Measurements from ENCODE around the gene TMEM179B. TPM values are rescaled to one million over a fixed set of nuclear protein-coding genes. Genes with fewer than 3 reads are reported as not detected.
A peak's percentile ranks its signal among the peaks of the same experiment; 100 is the strongest.

The TMEM179B gene
- total and polyA plus RNA-seq, 5 donors from 2014 or later: 26.3 to 172 (median 151) TPM

DNA sequence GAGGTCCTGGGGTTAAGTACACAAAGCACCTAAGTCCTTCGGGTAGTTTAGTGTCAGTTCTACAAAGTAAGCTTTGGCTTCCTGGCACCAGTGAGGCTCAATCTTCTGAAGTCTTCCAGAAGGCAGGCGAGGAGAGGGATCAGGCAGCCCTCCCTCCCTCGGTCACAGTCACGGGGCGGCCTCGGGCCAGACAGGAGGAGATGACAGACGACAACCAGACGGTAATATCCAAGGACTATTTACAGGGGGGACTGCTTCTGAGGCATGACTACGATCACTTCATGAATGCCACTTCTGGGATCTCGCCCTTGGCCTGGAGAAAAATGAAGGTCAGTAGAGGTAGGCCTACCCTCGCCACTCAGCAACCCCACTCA lies 5.0 kb downstream of the TMEM179B start:
- Histone ChIP-seq H3K9me3 (ENCODE audit: control insufficient read depth in 2 of 2, low read length in 2 of 2) (no peaks in the 10 kb centered on the region), H3K27me3 (ENCODE audit: control insufficient read depth, insufficient read depth, low read length) (no peaks in the 10 kb centered on the region), H3K4me3 (ENCODE audit: low read depth, low read length) (peak overlapping the region; percentile 70), H3K36me3 (ENCODE audit: control insufficient read depth, insufficient read depth, low read length) (peaks cover 58% of the 10 kb centered on the region), H3K27ac (ENCODE audit: insufficient read depth, low read length, poor library complexity, severe bottlenecking) (peak overlapping the region; percentile 80), H3K4me1 (ENCODE audit: control insufficient read depth, insufficient read depth, low read length, poor library complexity, severe bottlenecking) (peaks cover 43% of the 10 kb centered on the region)
- Mint-ChIP-seq H3K9me3 (no peaks in the 10 kb centered on the region), H3K4me3 (peak overlapping the region; percentile 90 to 97 (median 96)), H3K27me3 (no peaks in the 10 kb centered on the region), H3K4me1 (peaks cover 5 to 60% (median 40%) of the 10 kb centered on the region in 4 donors), H3K27ac (peak overlapping the region; percentile 86 to 98 (median 94)), H3K36me3 (peaks cover 28% of the 10 kb centered on the region)
- DNase-seq: peak in 1 of 3 donors; percentile 30
- ATAC-seq (ENCODE audit: low read depth in 2 of 2): no peak

DNA sequence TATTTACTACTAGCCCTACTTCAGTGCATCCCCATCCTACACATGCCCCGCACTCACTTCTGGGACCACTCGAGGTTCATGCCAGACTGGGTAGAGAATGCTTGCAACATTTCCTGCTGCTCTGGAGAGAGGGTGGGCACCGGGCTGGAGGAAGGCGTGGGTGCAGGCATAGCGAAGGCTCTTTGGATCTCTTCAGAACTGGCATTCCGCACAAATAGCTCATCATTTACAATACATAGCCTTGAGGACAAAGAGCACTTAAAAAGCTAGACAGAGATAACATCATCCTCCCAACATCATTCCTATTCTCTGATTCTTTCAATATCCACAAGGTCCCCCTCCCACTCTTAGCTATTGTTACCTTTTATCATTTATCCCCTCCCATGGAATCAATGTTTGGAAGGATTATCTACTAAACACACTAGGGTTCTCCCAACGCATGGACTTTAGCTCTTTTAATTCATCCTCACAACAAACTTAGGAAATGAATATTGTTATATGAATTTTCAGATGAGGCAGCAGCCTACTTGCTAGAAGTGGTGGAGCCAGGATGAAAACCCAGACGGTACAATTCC lies 7.1 kb downstream of the TMEM179B start:
- Mint-ChIP-seq H3K36me3 (peaks cover 43% of the 10 kb centered on the region), H3K4me3 (peak overlapping the region in 1 of 4 donors; percentile 74), H3K4me1 (peaks cover 5 to 42% (median 27%) of the 10 kb centered on the region in 4 donors), H3K27me3 (no peaks in the 10 kb centered on the region), H3K27ac (peak overlapping the region in 2 of 3 donors; percentile 26 to 77), H3K9me3 (no peaks in the 10 kb centered on the region)
- no peak overlapping the region for H3K4me3 ChIP-seq (ENCODE audit: low read depth, low read length)
- no peak overlapping the region for H3K27ac ChIP-seq (ENCODE audit: insufficient read depth, low read length, poor library complexity, severe bottlenecking)
- DNase-seq: no peak
- no peaks in the 10 kb centered on the region for H3K9me3 ChIP-seq (ENCODE audit: control insufficient read depth in 2 of 2, low read length in 2 of 2)
- peaks cover 29% of the 10 kb centered on the region for H3K4me1 ChIP-seq (ENCODE audit: control insufficient read depth, insufficient read depth, low read length, poor library complexity, severe bottlenecking)
- ATAC-seq (ENCODE audit: low read depth in 2 of 2): no peak
- H3K27me3 ChIP-seq (ENCODE audit: control insufficient read depth, insufficient read depth, low read length): no peaks in the 10 kb centered on the region
- peaks cover 70% of the 10 kb centered on the region for H3K36me3 ChIP-seq (ENCODE audit: control insufficient read depth, insufficient read depth, low read length)

DNA sequence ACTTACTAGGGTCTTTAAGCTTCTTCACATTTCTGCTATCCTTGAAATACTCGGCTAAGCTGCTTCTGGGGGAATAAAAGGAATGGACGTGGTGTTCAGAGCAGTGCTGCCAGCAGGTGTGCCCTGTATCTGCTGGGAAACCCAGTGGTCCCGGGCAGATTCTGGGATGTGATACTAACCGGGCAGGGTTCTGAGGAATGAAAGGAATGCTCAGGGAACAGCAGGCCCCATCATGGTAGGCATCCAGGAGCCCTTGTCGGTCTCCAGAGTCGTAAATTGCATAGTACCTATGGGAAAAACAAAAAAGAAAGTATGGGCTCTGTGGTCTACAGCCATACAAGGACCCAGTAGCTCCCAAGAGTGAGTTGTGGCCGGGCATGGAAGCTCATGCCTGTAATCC lies 9.1 kb downstream of the TMEM179B start:
- Mint-ChIP-seq H3K27me3 (no peaks in the 10 kb centered on the region), H3K4me1 (peaks cover 5 to 29% (median 18%) of the 10 kb centered on the region in 4 donors), H3K36me3 (peaks cover 56% of the 10 kb centered on the region), H3K4me3 (no peak overlapping the region), H3K9me3 (no peaks in the 10 kb centered on the region), H3K27ac (peak overlapping the region in 1 of 3 donors; percentile 14)
- no peaks in the 10 kb centered on the region for H3K27me3 ChIP-seq (ENCODE audit: control insufficient read depth, insufficient read depth, low read length)
- H3K9me3 ChIP-seq (ENCODE audit: control insufficient read depth in 2 of 2, low read length in 2 of 2): no peaks in the 10 kb centered on the region
- no peak overlapping the region for H3K27ac ChIP-seq (ENCODE audit: insufficient read depth, low read length, poor library complexity, severe bottlenecking)
- DNase-seq (no peak), ATAC-seq (ENCODE audit: low read depth in 2 of 2) (no peak)
- H3K36me3 ChIP-seq (ENCODE audit: control insufficient read depth, insufficient read depth, low read length): peaks cover 79% of the 10 kb centered on the region
- no peak overlapping the region for H3K4me3 ChIP-seq (ENCODE audit: low read depth, low read length)
- peaks cover 11% of the 10 kb centered on the region for H3K4me1 ChIP-seq (ENCODE audit: control insufficient read depth, insufficient read depth, low read length, poor library complexity, severe bottlenecking)

DNA sequence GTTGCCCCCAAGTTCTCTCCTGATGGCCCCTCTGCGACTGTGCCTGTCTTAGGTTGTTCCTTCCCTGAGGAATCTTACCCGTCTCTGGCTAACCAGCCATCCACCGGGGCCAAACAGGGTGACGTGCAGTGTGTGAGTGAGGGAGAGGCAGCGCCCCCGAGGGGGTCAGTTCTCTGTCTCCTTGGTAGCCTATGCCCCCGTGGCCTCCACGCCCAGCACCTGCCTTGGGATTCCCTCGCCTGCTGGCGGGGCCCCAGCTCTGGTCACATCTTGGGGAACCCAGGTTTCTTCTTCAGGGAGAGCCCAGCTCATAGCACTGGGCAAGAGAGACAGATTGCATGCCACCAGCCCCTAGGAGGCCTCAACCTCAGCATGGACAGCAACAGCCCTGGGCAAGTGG lies 12.3 kb downstream of the TMEM179B start:
- H3K36me3 Mint-ChIP-seq: peaks cover 54% of the 10 kb centered on the region
- Histone ChIP-seq H3K36me3 (ENCODE audit: control insufficient read depth, insufficient read depth, low read length) (peaks cover 83% of the 10 kb centered on the region), H3K27me3 (ENCODE audit: control insufficient read depth, insufficient read depth, low read length) (no peaks in the 10 kb centered on the region), H3K4me3 (ENCODE audit: low read depth, low read length) (no peak overlapping the region), H3K27ac (ENCODE audit: insufficient read depth, low read length, poor library complexity, severe bottlenecking) (no peak overlapping the region), H3K9me3 (ENCODE audit: control insufficient read depth in 2 of 2, low read length in 2 of 2) (no peaks in the 10 kb centered on the region), H3K4me1 (ENCODE audit: control insufficient read depth, insufficient read depth, low read length, poor library complexity, severe bottlenecking) (peaks cover 18% of the 10 kb centered on the region)
- peaks cover 0 to 32% (median 21%) of the 10 kb centered on the region in 4 donors for H3K4me1 Mint-ChIP-seq
- H3K27ac Mint-ChIP-seq: no peak overlapping the region
- no peaks in the 10 kb centered on the region for H3K9me3 Mint-ChIP-seq
- ATAC-seq (ENCODE audit: low read depth in 2 of 2): no peak
- DNase-seq: no peak
- peak overlapping the region in 1 of 4 donors; percentile 54 for H3K4me3 Mint-ChIP-seq
- H3K27me3 Mint-ChIP-seq: no peaks in the 10 kb centered on the region

DNA sequence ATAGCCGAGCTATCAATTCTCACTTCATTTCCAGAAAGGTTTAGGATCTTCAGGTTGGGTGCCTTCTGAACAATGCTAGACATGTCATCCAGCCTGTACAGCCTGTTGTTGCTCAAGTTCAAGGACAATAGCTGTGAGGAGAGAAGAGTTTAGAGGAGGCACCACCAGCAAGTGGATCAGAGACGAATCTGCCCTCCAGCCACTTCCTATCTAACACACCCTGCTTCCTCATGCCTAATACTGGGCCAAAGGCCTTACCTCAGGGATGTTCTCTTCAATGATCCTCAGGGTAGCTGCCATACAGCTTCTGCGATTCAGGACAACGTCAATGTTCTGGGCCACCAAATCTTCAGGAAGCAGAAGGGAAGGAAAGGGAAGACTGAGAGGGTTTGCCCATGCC lies 13.9 kb downstream of the TMEM179B start:
- DNase-seq (no peak), ATAC-seq (ENCODE audit: low read depth in 2 of 2) (no peak)
- Mint-ChIP-seq H3K27ac (no peak overlapping the region), H3K36me3 (peaks cover 42% of the 10 kb centered on the region), H3K4me1 (peaks cover 0 to 36% (median 19%) of the 10 kb centered on the region in 4 donors), H3K4me3 (peak overlapping the region in 1 of 4 donors; percentile 35), H3K9me3 (no peaks in the 10 kb centered on the region), H3K27me3 (no peaks in the 10 kb centered on the region)
- H3K36me3 ChIP-seq (ENCODE audit: control insufficient read depth, insufficient read depth, low read length): peaks cover 70% of the 10 kb centered on the region
- no peak overlapping the region for H3K4me3 ChIP-seq (ENCODE audit: low read depth, low read length)
- peaks cover 26% of the 10 kb centered on the region for H3K4me1 ChIP-seq (ENCODE audit: control insufficient read depth, insufficient read depth, low read length, poor library complexity, severe bottlenecking)
- H3K9me3 ChIP-seq (ENCODE audit: control insufficient read depth in 2 of 2, low read length in 2 of 2): no peaks in the 10 kb centered on the region
- H3K27ac ChIP-seq (ENCODE audit: insufficient read depth, low read length, poor library complexity, severe bottlenecking): no peak overlapping the region
- H3K27me3 ChIP-seq (ENCODE audit: control insufficient read depth, insufficient read depth, low read length): no peaks in the 10 kb centered on the region

DNA sequence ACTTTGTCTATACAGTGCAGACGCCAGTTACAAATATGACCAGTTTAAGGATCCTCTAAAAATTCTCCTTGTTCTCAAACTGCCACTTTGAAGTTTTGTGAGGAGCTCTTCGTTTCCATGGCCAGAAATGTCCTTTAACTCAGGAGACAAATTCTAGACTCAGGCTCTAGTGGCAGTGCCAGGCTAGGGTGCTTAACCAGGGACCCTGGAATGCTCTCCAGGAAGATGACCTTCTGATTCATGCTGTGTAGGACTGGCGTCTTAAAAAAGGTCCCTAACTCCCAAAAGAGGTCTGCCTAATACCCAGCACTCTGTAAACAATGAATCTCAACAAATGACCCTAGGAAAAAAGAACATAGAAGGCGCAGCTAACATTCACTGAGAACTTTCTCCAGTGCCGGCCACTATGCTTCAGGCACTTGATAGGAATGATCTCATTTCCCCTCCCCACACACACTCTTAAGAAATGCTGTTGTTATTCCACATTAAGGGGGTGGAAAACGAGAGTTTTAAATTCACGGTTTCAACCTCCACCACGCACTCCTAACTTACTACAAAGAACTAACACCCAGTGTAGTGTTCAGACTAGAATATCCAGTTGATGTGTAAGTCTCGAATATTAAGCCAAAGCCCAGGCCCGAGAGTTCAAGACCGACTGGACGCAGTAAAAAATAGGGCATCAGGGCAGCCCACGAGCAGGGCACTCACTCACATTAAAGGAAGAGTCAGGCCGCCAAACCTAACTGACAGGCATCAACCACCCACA lies 17.3 kb downstream of the TMEM179B start:
- peak in 1 of 2 donors; percentile 24 for ATAC-seq (ENCODE audit: low read depth in 2 of 2)
- Histone ChIP-seq H3K4me3 (ENCODE audit: low read depth, low read length) (peak overlapping the region; percentile 94), H3K27ac (ENCODE audit: insufficient read depth, low read length, poor library complexity, severe bottlenecking) (peak overlapping the region; percentile 76), H3K9me3 (ENCODE audit: control insufficient read depth in 2 of 2, low read length in 2 of 2) (no peaks in the 10 kb centered on the region), H3K27me3 (ENCODE audit: control insufficient read depth, insufficient read depth, low read length) (no peaks in the 10 kb centered on the region), H3K36me3 (ENCODE audit: control insufficient read depth, insufficient read depth, low read length) (peaks cover 43% of the 10 kb centered on the region), H3K4me1 (ENCODE audit: control insufficient read depth, insufficient read depth, low read length, poor library complexity, severe bottlenecking) (peaks cover 31% of the 10 kb centered on the region)
- peak overlapping the region; percentile 87 to 99 (median 98) for H3K27ac Mint-ChIP-seq
- H3K4me1 Mint-ChIP-seq: peaks cover 0 to 39% (median 18%) of the 10 kb centered on the region in 4 donors
- no peak for DNase-seq
- no peaks in the 10 kb centered on the region for H3K27me3 Mint-ChIP-seq
- H3K36me3 Mint-ChIP-seq: peaks cover 26% of the 10 kb centered on the region
- H3K4me3 Mint-ChIP-seq: peak overlapping the region; percentile 93 to 100 (median 99)
- H3K9me3 Mint-ChIP-seq: no peaks in the 10 kb centered on the region

DNA sequence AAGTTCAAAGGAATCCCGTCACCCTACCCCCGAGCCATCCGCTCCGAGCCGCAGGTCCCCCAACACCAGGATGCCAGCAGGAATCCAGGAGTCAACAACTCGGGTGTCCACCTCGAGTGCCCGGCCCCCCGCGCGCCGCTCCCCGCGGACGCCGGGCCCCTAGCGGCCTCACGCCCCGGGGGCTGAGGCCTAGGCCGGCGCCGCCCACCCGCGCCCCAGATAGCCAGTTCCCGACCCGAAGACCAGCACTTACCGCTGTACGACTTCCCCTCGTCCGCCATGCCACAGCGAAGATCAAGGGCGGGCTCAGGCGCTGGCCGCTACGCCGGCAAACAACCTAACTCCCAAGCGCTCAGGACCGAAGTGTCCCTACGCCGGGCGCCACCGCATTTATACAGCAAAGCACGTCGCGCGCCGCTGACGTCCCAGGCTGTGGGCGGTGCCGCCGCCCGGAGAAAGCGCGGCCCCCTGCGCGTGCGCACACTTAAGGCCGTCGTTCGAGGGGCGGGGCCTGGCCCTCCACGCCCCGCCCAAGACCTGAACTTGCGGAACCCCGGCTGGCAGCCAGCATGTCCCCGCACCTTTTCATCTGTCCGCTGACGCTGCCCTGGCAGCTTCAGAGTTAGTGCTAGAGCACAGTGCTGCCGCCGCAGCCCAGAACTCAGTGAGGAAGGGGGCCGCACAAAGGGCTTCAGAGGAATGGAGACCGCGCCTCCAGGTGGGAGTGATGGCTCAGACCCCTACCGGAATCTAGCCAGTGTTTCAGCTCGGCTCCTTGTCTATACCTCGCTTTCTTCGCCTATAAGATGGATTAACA lies 18.1 kb downstream of the TMEM179B start, which contains the start of gene NXF1:
Gene NXF1, minus strand, starts transcription at position 365 of the 817 bp plus-strand sequence. Its CDS starts 84 bp downstream, at position 281.
- Mint-ChIP-seq H3K27ac (peak within 1 kb of the TSS; percentile 97 to 99 (median 98)), H3K4me3 (peak within 1 kb of the TSS; percentile 93 to 100 (median 99)), H3K36me3 (peaks cover 20% of the 10 kb centered on the region), H3K9me3 (no peaks in the 10 kb centered on the region), H3K4me1 (peaks cover 0 to 35% (median 16%) of the 10 kb centered on the region in 4 donors), H3K27me3 (no peaks in the 10 kb centered on the region)
- H3K4me3 ChIP-seq (ENCODE audit: low read depth, low read length): peak within 1 kb of the TSS; percentile 94
- H3K27ac ChIP-seq (ENCODE audit: insufficient read depth, low read length, poor library complexity, severe bottlenecking): peak within 1 kb of the TSS; percentile 76
- peaks cover 31% of the 10 kb centered on the region for H3K4me1 ChIP-seq (ENCODE audit: control insufficient read depth, insufficient read depth, low read length, poor library complexity, severe bottlenecking)
- no peaks in the 10 kb centered on the region for H3K27me3 ChIP-seq (ENCODE audit: control insufficient read depth, insufficient read depth, low read length)
- DNase-seq (peak; percentile 92 to 97 (median 96)), ATAC-seq (ENCODE audit: low read depth in 2 of 2) (peak; percentile 84 to 87)
- H3K36me3 ChIP-seq (ENCODE audit: control insufficient read depth, insufficient read depth, low read length): peaks cover 35% of the 10 kb centered on the region
- no peaks in the 10 kb centered on the region for H3K9me3 ChIP-seq (ENCODE audit: control insufficient read depth in 2 of 2, low read length in 2 of 2)
